Sigmoid colon (tissue), 4 donors: ENCODE results near the gene OGN.

ENCODE experiments used
- CTCF ChIP-seq, 4 experiments: fragments of 450-650 bp in 3 of 4; fragments of 200-600 bp in 1 of 4; IDR thresholded peaks; one replicate each; pipeline ENCODE4 v1.5.1; 2016 to 2019; ENCODE audit warnings: antibody characterized with exemption in 4 of 4, mild to moderate bottlenecking in 3 of 4, moderate library complexity in 2 of 4
- POLR2AphosphoS5 ChIP-seq, 4 donors: sonication (generic); formaldehyde crosslinking; IDR thresholded peaks; one replicate each; pipeline ENCODE4 v1.6.1; 2017; ENCODE audit warnings: antibody characterized with exemption in 4 of 4

- TF ChIP-seq CTCF (IDR thresholded peaks at IDR 0.05) (no peak), POLR2AphosphoS5 (IDR thresholded peaks at IDR 0.05) (no peak)
Observed at GRCh38 chr9:92353051-92353450, 51.3 kb downstream of the OGN start.
